ENCODE measurements around the gene MFSD2A. TPM values are rescaled to one million over a fixed set of nuclear protein-coding genes. Genes with fewer than 3 reads are reported as not detected.
"Not testable (repeated sequence)": the region's sequence is repeated elsewhere in the genome, so short reads cannot be mapped to it uniquely, and the experiment has no call there.

MFSD2A gene
- total RNA-seq, 1 donor from 2014 or later = 0.65 TPM

- intact Hi-C loops (cut with DNase I) = no loop called here
- no peak for DNase-seq (ENCODE audit: missing footprints)
- ATAC-seq = no peak
These were observed 4.8 kb downstream of the MFSD2A start for GRCh38 chr1:39959651-39960333.

- DNase-seq (ENCODE audit: missing footprints) (peak; percentile 81), ATAC-seq (no peak)
- intact Hi-C loops (cut with DNase I) = no loop called here
These were observed 5.5 kb downstream of the MFSD2A start for GRCh38 chr1:39960431-39960958.

GRCh38 chr1:39962450-39962825 lies 7.5 kb downstream of the MFSD2A start:
- ATAC-seq (no peak), DNase-seq (ENCODE audit: missing footprints) (no peak)
- intact Hi-C loops (cut with DNase I) = no loop called here

- intact Hi-C loops (cut with DNase I); ATAC-seq; DNase-seq (ENCODE audit: missing footprints): not testable (repeated sequence)
These were observed 8.0 kb downstream of the MFSD2A start for GRCh38 chr1:39962964-39963363.

GRCh38 chr1:39964552-39964951 lies 9.6 kb downstream of the MFSD2A start:
- no peak for ATAC-seq

GRCh38 chr1:39965044-39965443 lies 10.1 kb downstream of the MFSD2A start:
- intact Hi-C loops (cut with DNase I) = no loop called here
- no peak for DNase-seq (ENCODE audit: missing footprints)
- no peak for ATAC-seq

More at GRCh38 chr1:39964552-39964951, 9.6 kb downstream of the MFSD2A start:
- intact Hi-C loops (cut with DNase I) = no loop called here
- DNase-seq (ENCODE audit: missing footprints) = no peak

GRCh38 chr1:39969048-39969447 lies 14.1 kb downstream of the MFSD2A start:
- ATAC-seq = no peak
- no peak for DNase-seq (ENCODE audit: missing footprints)
- intact Hi-C loops (cut with DNase I) = no loop called here

GRCh38 chr1:39969531-39970270 lies 14.8 kb downstream of the MFSD2A start:
- ATAC-seq (no peak), DNase-seq (ENCODE audit: missing footprints) (no peak)
- intact Hi-C loops (cut with DNase I) = no loop called here

- DNase-seq (ENCODE audit: missing footprints) (no peak), ATAC-seq (no peak)
- intact Hi-C loops (cut with DNase I) = no loop called here
These were observed 15.3 kb downstream of the MFSD2A start for GRCh38 chr1:39970274-39970673.

GRCh38 chr1:39971138-39971537 lies 16.2 kb downstream of the MFSD2A start:
- DNase-seq (ENCODE audit: missing footprints) (no peak), ATAC-seq (no peak)
- intact Hi-C loops (cut with DNase I) = no loop called here

GRCh38 chr1:39973503-39974135 lies 18.7 kb downstream of the MFSD2A start:
- intact Hi-C loops (cut with DNase I) = loop anchor here (1.0 kb wide), 2 partner anchors 54 to 157 kb away; no protein-coding TSS in a partner anchor
- DNase-seq (ENCODE audit: missing footprints) = peak; percentile 83
- peak; percentile 70 for ATAC-seq

- intact Hi-C loops (cut with DNase I) = no loop called here
- no peak for ATAC-seq
- no peak for DNase-seq (ENCODE audit: missing footprints)
These were observed 21.8 kb downstream of the MFSD2A start for GRCh38 chr1:39976732-39977131.

GRCh38 chr1:39977202-39977601 lies 22.3 kb downstream of the MFSD2A start:
- intact Hi-C loops (cut with DNase I) = no loop called here
- DNase-seq (ENCODE audit: missing footprints) (no peak), ATAC-seq (no peak)

- DNase-seq (ENCODE audit: missing footprints) = no peak
- ATAC-seq = no peak
- intact Hi-C loops (cut with DNase I) = no loop called here
These were observed 24.7 kb downstream of the MFSD2A start for GRCh38 chr1:39979654-39980053.

- intact Hi-C loops (cut with DNase I) = no loop called here
- ATAC-seq (no peak), DNase-seq (ENCODE audit: missing footprints) (no peak)
These were observed 25.8 kb downstream of the MFSD2A start for GRCh38 chr1:39980555-39981313.

GRCh38 chr1:39981385-39981784 lies 26.4 kb downstream of the MFSD2A start:
- ATAC-seq (no peak), DNase-seq (ENCODE audit: missing footprints) (no peak)
- intact Hi-C loops (cut with DNase I) = no loop called here

GRCh38 chr1:39981945-39982344 lies 27.0 kb downstream of the MFSD2A start:
- ATAC-seq (no peak), DNase-seq (ENCODE audit: missing footprints) (no peak)
- intact Hi-C loops (cut with DNase I) = no loop called here

- DNase-seq (ENCODE audit: missing footprints); ATAC-seq; intact Hi-C loops (cut with DNase I): not testable (repeated sequence)
These were observed 29.5 kb downstream of the MFSD2A start for GRCh38 chr1:39984480-39984879.

GRCh38 chr1:39984951-39985350 lies 30.0 kb downstream of the MFSD2A start:
- intact Hi-C loops (cut with DNase I) = no loop called here
- DNase-seq (ENCODE audit: missing footprints) (no peak), ATAC-seq (no peak)
